ENCODE measurements around the gene RRM1.

DNA sequence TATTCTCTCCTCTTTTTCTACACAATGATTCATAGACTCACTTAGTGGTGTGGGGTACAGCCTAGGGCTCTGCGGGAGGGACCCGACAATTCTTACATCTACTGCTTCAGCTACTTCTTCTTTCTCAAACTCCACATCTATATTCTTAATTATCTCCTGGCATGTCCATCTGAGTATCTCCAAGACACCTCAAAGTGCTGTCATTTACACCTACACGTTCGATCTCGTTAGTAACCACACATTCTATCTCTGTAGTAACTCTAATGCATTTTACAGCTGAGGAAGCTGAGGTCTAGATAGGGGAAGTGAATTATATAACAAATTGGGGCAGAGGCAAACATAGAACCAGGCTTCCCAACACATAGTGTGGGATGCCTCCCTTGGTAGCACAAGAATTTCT is 27.7 kb upstream of the RRM1 start:
- TF ChIP-seq, protein P1, sequence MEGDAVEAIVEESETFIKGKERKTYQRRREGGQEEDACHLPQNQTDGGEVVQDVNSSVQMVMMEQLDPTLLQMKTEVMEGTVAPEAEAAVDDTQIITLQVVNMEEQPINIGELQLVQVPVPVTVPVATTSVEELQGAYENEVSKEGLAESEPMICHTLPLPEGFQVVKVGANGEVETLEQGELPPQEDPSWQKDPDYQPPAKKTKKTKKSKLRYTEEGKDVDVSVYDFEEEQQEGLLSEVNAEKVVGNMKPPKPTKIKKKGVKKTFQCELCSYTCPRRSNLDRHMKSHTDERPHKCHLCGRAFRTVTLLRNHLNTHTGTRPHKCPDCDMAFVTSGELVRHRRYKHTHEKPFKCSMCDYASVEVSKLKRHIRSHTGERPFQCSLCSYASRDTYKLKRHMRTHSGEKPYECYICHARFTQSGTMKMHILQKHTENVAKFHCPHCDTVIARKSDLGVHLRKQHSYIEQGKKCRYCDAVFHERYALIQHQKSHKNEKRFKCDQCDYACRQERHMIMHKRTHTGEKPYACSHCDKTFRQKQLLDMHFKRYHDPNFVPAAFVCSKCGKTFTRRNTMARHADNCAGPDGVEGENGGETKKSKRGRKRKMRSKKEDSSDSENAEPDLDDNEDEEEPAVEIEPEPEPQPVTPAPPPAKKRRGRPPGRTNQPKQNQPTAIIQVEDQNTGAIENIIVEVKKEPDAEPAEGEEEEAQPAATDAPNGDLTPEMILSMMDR (IDR thresholded peaks at IDR 0.05), result no peak
- TF ChIP-seq POLR2A (IDR thresholded peaks at IDR 0.05), result no peak
